Parathyroid adenoma (tissue), 2 donors: ENCODE measurements around the gene TNK1.
A peak's percentile ranks its signal among the peaks of the same experiment; 100 is the strongest.

Source experiments
- H2AFZ ChIP-seq: fragments of 300-600 bp; sonication (generic); one replicate; pipeline ENCODE4 v1.7.0; 2017; ENCODE audit warnings: antibody characterized with exemption, mild to moderate bottlenecking
- H3K27ac ChIP-seq: fragments of 300-600 bp; sonication (generic); one replicate; pipeline ENCODE4 v1.7.0; 2017
- H3K27me3 ChIP-seq: fragments of 300-600 bp; sonication (generic); one replicate; pipeline ENCODE4 v1.7.0; 2017; ENCODE audit warnings: low read length; ENCODE audit not compliant: control insufficient read depth, insufficient read depth
- H3K36me3 ChIP-seq: fragments of 300-600 bp; sonication (generic); one replicate; pipeline ENCODE4 v1.7.0; 2017; ENCODE audit warnings: low read length; ENCODE audit not compliant: control insufficient read depth, insufficient read depth
- H3K4me1 ChIP-seq: fragments of 300-600 bp; sonication (generic); one replicate; pipeline ENCODE4 v1.7.0; 2017; ENCODE audit warnings: control low read depth
- H3K4me2 ChIP-seq: fragments of 300-600 bp; sonication (generic); one replicate; pipeline ENCODE4 v1.7.0; 2017; ENCODE audit warnings: low read length
- H3K4me3 ChIP-seq: fragments of 300-600 bp; sonication (generic); one replicate; pipeline ENCODE4 v1.7.0; 2017; ENCODE audit warnings: low read depth, low read length
- H3K79me2 ChIP-seq: fragments of 300-600 bp; sonication (generic); one replicate; pipeline ENCODE4 v1.7.0; 2017; ENCODE audit warnings: control low read depth
- H3K9ac ChIP-seq: fragments of 300-600 bp; sonication (generic); one replicate; pipeline ENCODE4 v1.7.0; 2017; ENCODE audit warnings: mild to moderate bottlenecking
- H3K9me3 ChIP-seq: fragments of 300-600 bp; sonication (generic); one replicate; pipeline ENCODE4 v1.7.0; 2017; ENCODE audit warnings: low read length; ENCODE audit not compliant: control insufficient read depth
- TF ChIP-seq, protein P1 (sequence below): fragments of 300-600 bp; sonication (generic); IDR thresholded peaks from one replicate; pipeline ENCODE4 v1.7.0; 2017; ENCODE audit warnings: antibody characterized with exemption, mild to moderate bottlenecking
- donor health status: primary hyperparathyroidism.

The TNK1 gene

DNA sequence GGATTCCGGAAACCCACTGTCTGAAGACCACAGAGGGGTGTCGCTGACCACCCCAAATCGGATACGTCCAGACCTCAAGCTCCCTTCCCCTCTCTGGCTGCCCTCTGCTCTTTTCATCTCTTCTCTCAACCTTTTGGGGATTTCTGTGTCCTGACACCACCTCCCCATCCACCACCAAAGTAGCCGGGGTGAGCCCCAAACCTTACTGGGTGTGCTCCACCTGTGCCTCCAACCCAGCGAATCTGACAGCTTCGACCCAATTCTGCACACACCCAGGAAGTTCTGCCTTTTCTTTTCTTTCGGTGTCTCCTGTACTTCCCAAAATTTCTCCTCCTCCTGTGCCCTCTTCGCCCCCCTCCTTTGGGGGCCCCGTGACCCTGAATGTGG is 28.4 kb upstream of the TNK1 start:
- peak overlapping the region; percentile 99 for H3K27ac ChIP-seq
- H3K4me2 ChIP-seq: peak overlapping the region; percentile 70
- H3K9me3 ChIP-seq: no peaks in the 10 kb centered on the region
- no peaks in the 10 kb centered on the region for H3K27me3 ChIP-seq
- no peaks in the 10 kb centered on the region for H3K36me3 ChIP-seq
- peaks cover 34% of the 10 kb centered on the region for H3K4me1 ChIP-seq
- TF ChIP-seq, protein P1, sequence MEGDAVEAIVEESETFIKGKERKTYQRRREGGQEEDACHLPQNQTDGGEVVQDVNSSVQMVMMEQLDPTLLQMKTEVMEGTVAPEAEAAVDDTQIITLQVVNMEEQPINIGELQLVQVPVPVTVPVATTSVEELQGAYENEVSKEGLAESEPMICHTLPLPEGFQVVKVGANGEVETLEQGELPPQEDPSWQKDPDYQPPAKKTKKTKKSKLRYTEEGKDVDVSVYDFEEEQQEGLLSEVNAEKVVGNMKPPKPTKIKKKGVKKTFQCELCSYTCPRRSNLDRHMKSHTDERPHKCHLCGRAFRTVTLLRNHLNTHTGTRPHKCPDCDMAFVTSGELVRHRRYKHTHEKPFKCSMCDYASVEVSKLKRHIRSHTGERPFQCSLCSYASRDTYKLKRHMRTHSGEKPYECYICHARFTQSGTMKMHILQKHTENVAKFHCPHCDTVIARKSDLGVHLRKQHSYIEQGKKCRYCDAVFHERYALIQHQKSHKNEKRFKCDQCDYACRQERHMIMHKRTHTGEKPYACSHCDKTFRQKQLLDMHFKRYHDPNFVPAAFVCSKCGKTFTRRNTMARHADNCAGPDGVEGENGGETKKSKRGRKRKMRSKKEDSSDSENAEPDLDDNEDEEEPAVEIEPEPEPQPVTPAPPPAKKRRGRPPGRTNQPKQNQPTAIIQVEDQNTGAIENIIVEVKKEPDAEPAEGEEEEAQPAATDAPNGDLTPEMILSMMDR: no peak
- peak overlapping the region; percentile 82 for H3K4me3 ChIP-seq
- H3K79me2 ChIP-seq: no peaks in the 10 kb centered on the region
- peak overlapping the region; percentile 95 for H3K9ac ChIP-seq
- H2AFZ ChIP-seq: peak overlapping the region; percentile 99

DNA sequence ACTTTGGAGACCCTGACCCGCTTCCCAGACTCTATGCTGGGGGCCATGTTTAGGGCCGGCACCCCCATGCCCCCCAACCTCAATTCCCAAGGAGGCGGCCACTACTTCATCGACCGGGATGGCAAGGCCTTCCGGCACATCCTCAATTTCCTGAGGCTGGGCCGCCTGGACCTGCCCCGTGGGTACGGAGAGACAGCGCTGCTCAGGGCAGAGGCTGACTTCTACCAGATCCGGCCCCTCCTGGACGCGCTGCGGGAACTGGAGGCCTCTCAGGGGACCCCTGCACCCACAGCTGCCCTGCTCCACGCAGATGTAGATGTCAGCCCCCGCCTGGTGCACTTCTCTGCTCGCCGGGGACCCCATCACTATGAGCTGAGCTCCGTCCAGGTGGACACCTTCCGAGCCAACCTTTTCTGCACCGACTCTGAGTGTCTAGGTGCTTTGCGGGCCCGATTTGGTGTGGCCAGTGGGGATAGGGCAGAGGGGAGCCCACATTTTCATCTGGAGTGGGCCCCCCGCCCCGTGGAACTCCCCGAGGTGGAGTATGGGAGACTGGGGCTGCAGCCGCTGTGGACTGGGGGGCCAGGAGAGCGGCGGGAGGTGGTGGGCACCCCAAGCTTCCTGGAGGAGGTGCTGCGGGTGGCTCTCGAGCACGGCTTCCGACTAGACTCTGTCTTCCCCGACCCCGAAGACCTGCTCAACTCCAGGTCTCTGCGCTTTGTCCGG is 27.8 kb upstream of the TNK1 start:
- Histone ChIP-seq H3K27ac (no peak overlapping the region), H3K4me3 (peak overlapping the region; percentile 82), H3K36me3 (no peaks in the 10 kb centered on the region), H3K79me2 (no peaks in the 10 kb centered on the region), H3K4me2 (peak overlapping the region; percentile 70), H3K27me3 (no peaks in the 10 kb centered on the region), H2AFZ (no peak overlapping the region), H3K9ac (no peak overlapping the region), H3K9me3 (no peaks in the 10 kb centered on the region), H3K4me1 (peaks cover 30% of the 10 kb centered on the region)
- TF ChIP-seq, protein P1: no peak

- no peak overlapping the region for H3K9ac ChIP-seq
- no peak overlapping the region for H3K4me3 ChIP-seq
- H3K4me1 ChIP-seq: peaks cover 19% of the 10 kb centered on the region
- no peaks in the 10 kb centered on the region for H3K79me2 ChIP-seq
- peak overlapping the region; percentile 20 for H3K4me2 ChIP-seq
- H3K9me3 ChIP-seq: no peaks in the 10 kb centered on the region
- TF ChIP-seq, protein P1: no peak
- no peaks in the 10 kb centered on the region for H3K27me3 ChIP-seq
- H3K27ac ChIP-seq: no peak overlapping the region
- H2AFZ ChIP-seq: no peak overlapping the region
- H3K36me3 ChIP-seq: no peaks in the 10 kb centered on the region
Measured at GRCh38 chr17:7354262-7354843, 26.5 kb upstream of the TNK1 start.

DNA sequence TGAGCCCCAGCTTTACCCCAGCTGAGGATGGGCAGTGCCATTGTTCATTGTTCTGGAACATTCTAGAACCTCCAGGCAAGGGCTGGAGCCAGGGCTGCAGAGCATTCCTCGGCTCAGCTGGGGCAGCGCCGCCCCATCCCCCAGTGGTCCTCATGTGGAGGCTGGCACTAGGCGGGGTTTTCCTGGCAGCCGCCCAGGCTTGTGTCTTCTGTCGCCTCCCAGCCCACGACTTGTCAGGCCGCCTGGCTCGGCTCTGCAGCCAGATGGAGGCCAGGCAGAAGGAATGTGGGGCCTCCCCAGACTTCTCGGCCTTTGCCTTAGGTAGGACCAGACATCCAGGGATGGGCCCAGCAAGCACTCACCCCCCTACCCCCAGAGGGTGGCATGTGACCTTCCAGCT is 25.8 kb upstream of the TNK1 start, which contains the start of gene TMEM95:
Gene TMEM95 (plus strand): TSS at position 104 of the 400 bp plus-strand sequence. CDS start 49 bp downstream, at position 153.
- no peak within 1 kb of the TSS for H3K27ac ChIP-seq

More for the DNA sequence above, 25.8 kb upstream of the TNK1 start, which contains the start of gene TMEM95:
- Histone ChIP-seq H3K9me3 (no peaks in the 10 kb centered on the region), H3K27me3 (no peaks in the 10 kb centered on the region), H2AFZ (no peak within 1 kb of the TSS), H3K4me2 (peak within 1 kb of the TSS; percentile 20), H3K36me3 (no peaks in the 10 kb centered on the region), H3K79me2 (no peaks in the 10 kb centered on the region), H3K4me3 (no peak within 1 kb of the TSS), H3K9ac (no peak within 1 kb of the TSS), H3K4me1 (peaks cover 13% of the 10 kb centered on the region)
- TF ChIP-seq, protein P1: no peak
